Heart right ventricle (tissue), 16 donors: Measurements from ENCODE around the gene POLE4. TPM values are rescaled to one million over a fixed set of nuclear protein-coding genes. Genes with fewer than 3 reads are reported as not detected.

Experiments used
- ATAC-seq, 8 donors: fragments of 200-7000 bp; cut with Tn5 transposase; one replicate each; pipeline ENCODE4 v1.9.1; 2020; ENCODE audit warnings: mild to moderate bottlenecking in 8 of 8, moderate library complexity in 8 of 8, moderate number of reproducible peaks in 1 of 8
- DNase-seq, 2 donors: peaks; one replicate each; pipeline ENCODE4 v3.0.0-alpha.2; 2020
- H3K27ac ChIP-seq, 10 donors: fragments of 200-600 bp; sonication (generic) in 2 of 10; one replicate each; pipeline versions ENCODE4 v1.5.0 to v1.8.0; 2020 to 2022; ENCODE audit warnings: mild to moderate bottlenecking in 3 of 10
- H3K27me3 ChIP-seq, 7 donors: fragments of 200-600 bp; one replicate each; pipeline ENCODE4 v1.8.0; 2021 to 2022; ENCODE audit warnings: mild to moderate bottlenecking in 2 of 7
- H3K36me3 ChIP-seq, 9 donors: fragments of 200-600 bp; sonication (generic) in 1 of 9; one replicate each; pipeline versions ENCODE4 v1.5.0 to v1.8.0; 2020 to 2022; ENCODE audit warnings: mild to moderate bottlenecking in 2 of 9
- H3K4me1 ChIP-seq, 9 donors: fragments of 200-600 bp; sonication (generic) in 1 of 9; one replicate each; pipeline versions ENCODE4 v1.5.0 to v1.8.0; 2020 to 2022; ENCODE audit warnings: mild to moderate bottlenecking in 4 of 9
- H3K4me3 ChIP-seq, 10 donors: fragments of 200-600 bp; sonication (generic) in 2 of 10; one replicate each; pipeline versions ENCODE4 v1.5.0 to v1.8.0; 2020 to 2022; ENCODE audit warnings: mild to moderate bottlenecking in 7 of 10, moderate library complexity in 2 of 10
- H3K9me3 ChIP-seq, 11 donors: fragments of 200-600 bp in 10 of 11; sonication (generic) in 2 of 11; one replicate each; pipeline versions ENCODE4 v1.5.0 to v1.8.0; 2013 to 2022; ENCODE audit warnings: mild to moderate bottlenecking in 2 of 11, control low read depth in 1 of 11, moderate library complexity in 1 of 11
- CTCF ChIP-seq, 9 donors: fragments of 200-600 bp; sonication (generic) in 2 of 9; IDR thresholded peaks; one replicate each; pipeline versions ENCODE4 v1.5.0 to v1.8.0; 2021 to 2022; ENCODE audit warnings: antibody characterized with exemption in 9 of 9, mild to moderate bottlenecking in 5 of 9, moderate library complexity in 1 of 9
- WGBS, 2 donors: extraction: QIAGEN DNeasy Blood & Tissue Kit; methylation state at CpG; one replicate each; pipeline ENCODE4 v1.1.7; 2013; ENCODE audit warnings: inconsistent platforms in 1 of 2; 5-methylcytosine and 5-hydroxymethylcytosine counted together
- intact Hi-C, 10 donors: fragments of 100-400 bp; cut with DNase I; formaldehyde crosslinking; loops; one replicate each; pipeline versions ENCODE4 v1.11.1 to v1.14.2; 2022
- polyA plus RNA-seq, 2 donors: library from polyadenylated mRNA; stranded (reverse); fragments of 200-250 nt; gene quantifications; one replicate each; pipeline ENCODE4 v1.2.3, GENCODE V29; 2013
- total RNA-seq, 10 donors: library from RNA; stranded (reverse); fragmentation: NEBNext Ultra II Directional in 3 of 10; extraction: Animal tissue kit (Norgen Biotek cat#: 25700) in 3 of 10; gene quantifications; one replicate each; pipeline versions ENCODE4 v1.2.1 to v1.2.4, GENCODE V29; 2021 to 2023
- donor health status: Arrhythmogenic right ventricular cardiomyopathy.
- donor health status: ischemic (EF 13 %, LVEDD 7.1; RV severe dilation, severe dysfunction).
- donor health status: healthy with polysubstance abuse.
- donor health status: DM: no; HTN: yes; CAD: no.
- donor health status: DM: no; HTN: no; CAD: no.
- donor health status: ischemic (EF 25% LVEDD 6.9; RV normal size, moderate dysfunction).
- donor health status: ischemic (EF 25% LVEDD 5.7; RV mildly dilated, moderate dysfunction).
- donor health status: healthy.
- donor health status: DM: yes; HTN: yes; CAD: no.
- donor health status: Ischemic cardiomyopathy.
- donor health status: ischemic (EF 35%, LVEDD 5.7; RV mildly dilated, moderate dysfunction).
- donor health status: nonischemic (EF 11% LVEDD 7.7; RV severe dilation, severe dysfunction).
- donor health status: DM: yes; HTN: yes; CAD: no.
- donor health status: PGD.
- donor health status: ischemic (EF 29% LVEDD 5.4; RV normal size, mild dysfunction).
- donor health status: nonischemic (EF 23%, LVEDD 6.1; RV moderate dilation, normal function).

POLE4 gene
- total and polyA plus RNA-seq, 12 donors: 24.8 to 83.5 (median 39.8) TPM

GRCh38 chr2:75003773-75004172 lies 45.3 kb downstream of the POLE4 start:
- ATAC-seq (no peak), DNase-seq (no peak)
- 69 to 76% methylated on average over 2 of the region's 2 CpGs for WGBS, 2 donors
- Histone ChIP-seq H3K27me3 (no peaks in the 10 kb centered on the region), H3K4me1 (no peaks in the 10 kb centered on the region), H3K4me3 (no peak overlapping the region), H3K27ac (no peak overlapping the region), H3K36me3 (no peaks in the 10 kb centered on the region), H3K9me3 (peaks cover 0 to 12% (median 0%) of the 10 kb centered on the region in 11 donors)
- no peak for TF ChIP-seq CTCF (IDR thresholded peaks at IDR 0.05)
- intact Hi-C loops: no loop called here

GRCh38 chr2:75006041-75006440 lies 47.6 kb downstream of the POLE4 start:
- Histone ChIP-seq H3K27ac (no peak overlapping the region), H3K4me3 (no peak overlapping the region), H3K4me1 (no peaks in the 10 kb centered on the region), H3K36me3 (no peaks in the 10 kb centered on the region), H3K9me3 (peaks cover 0 to 6% (median 0%) of the 10 kb centered on the region in 11 donors), H3K27me3 (no peaks in the 10 kb centered on the region)
- TF ChIP-seq CTCF (IDR thresholded peaks at IDR 0.05): no peak
- DNase-seq (no peak), ATAC-seq (no peak)
- intact Hi-C loops: no loop called here

- Histone ChIP-seq H3K27ac (no peak overlapping the region), H3K4me1 (no peaks in the 10 kb centered on the region), H3K36me3 (no peaks in the 10 kb centered on the region), H3K4me3 (no peak overlapping the region), H3K27me3 (no peaks in the 10 kb centered on the region), H3K9me3 (peaks cover 0 to 6% (median 0%) of the 10 kb centered on the region in 11 donors)
- TF ChIP-seq CTCF (IDR thresholded peaks at IDR 0.05): no peak
- ATAC-seq: no peak
- no peak for DNase-seq
- WGBS, 2 donors: 94 to 96% methylated on average over 4 of the region's 4 CpGs
- intact Hi-C loops: no loop called here
Measured at GRCh38 chr2:75007061-75007460, 48.6 kb downstream of the POLE4 start.

- ATAC-seq: no peak
- intact Hi-C loops: no loop called here
- WGBS, 2 donors: 88 to 92% methylated on average over 4 of the region's 4 CpGs
Measured at GRCh38 chr2:75007819-75008218, 49.4 kb downstream of the POLE4 start.

More at GRCh38 chr2:75007819-75008218, 49.4 kb downstream of the POLE4 start:
- H3K27me3 ChIP-seq: no peaks in the 10 kb centered on the region
- H3K36me3 ChIP-seq: no peaks in the 10 kb centered on the region
- no peak overlapping the region for H3K27ac ChIP-seq
- no peak overlapping the region for H3K4me3 ChIP-seq
- no peaks in the 10 kb centered on the region for H3K4me1 ChIP-seq
- peaks cover 0 to 6% (median 0%) of the 10 kb centered on the region in 11 donors for H3K9me3 ChIP-seq
- no peak for DNase-seq
- TF ChIP-seq CTCF (IDR thresholded peaks at IDR 0.05): no peak
